Kidney (tissue), 22 donors: Measurements from ENCODE around the gene GDA. TPM values are rescaled to one million over a fixed set of nuclear protein-coding genes. Genes with fewer than 3 reads are reported as not detected.

ENCODE experiments used
- DNase-seq, 5 donors: peaks; one replicate each; pipeline ENCODE4 v3.0.0-alpha.2; 2013 to 2020
- FAIRE-seq: peaks from 2 replicates; lab custom pipeline; 2012; peaks lifted over from hg19 to GRCh38; lab: Jason Lieb, UNC
- H3K27ac ChIP-seq, 2 donors: one replicate each; pipeline ENCODE4 v1.7.0; 2013; ENCODE audit warnings: low read depth in 2 of 2, low read length in 2 of 2, inconsistent platforms in 1 of 2
- H3K27me3 ChIP-seq: one replicate; pipeline ENCODE4 v1.7.1; 2013; ENCODE audit warnings: low read length, inconsistent platforms; ENCODE audit not compliant: control insufficient read depth, insufficient read depth
- H3K36me3 ChIP-seq, 3 donors: one replicate each; pipeline versions ENCODE4 v1.7.0 to v1.7.1; 2013; ENCODE audit warnings: low read length in 3 of 3, control low read depth in 1 of 3, inconsistent platforms in 1 of 3; ENCODE audit not compliant: insufficient read depth in 3 of 3, control insufficient read depth in 2 of 3
- H3K4me1 ChIP-seq, 3 donors: one replicate each; pipeline versions ENCODE4 v1.7.0 to v1.7.1; 2013; ENCODE audit warnings: low read length in 3 of 3, inconsistent platforms in 1 of 3, low read depth in 1 of 3; ENCODE audit not compliant: control insufficient read depth in 2 of 3, insufficient read depth in 2 of 3
- H3K4me3 ChIP-seq, 3 donors: one replicate each; pipeline versions ENCODE4 v1.7.0 to v1.8.1; 2013; ENCODE audit warnings: low read length in 3 of 3, control low read depth in 1 of 3, inconsistent platforms in 1 of 3
- H3K9ac ChIP-seq, 3 donors: one replicate each; pipeline versions ENCODE4 v1.7.0 to v1.7.1; 2013; ENCODE audit warnings: low read length in 3 of 3, control low read depth in 1 of 3, inconsistent platforms in 1 of 3
- H3K9me3 ChIP-seq, 3 donors: one replicate each; pipeline versions ENCODE4 v1.7.0 to v1.7.1; 2013; ENCODE audit warnings: low read length in 3 of 3, control low read depth in 1 of 3, inconsistent platforms in 1 of 3; ENCODE audit not compliant: control insufficient read depth in 2 of 3, insufficient read depth in 1 of 3
- CTCF ChIP-seq: IDR thresholded peaks from 3 replicates; pipeline ENCODE4 v1.5.1; 2012; ENCODE audit warnings: mild to moderate bottlenecking, moderate library complexity, borderline replicate concordance; ENCODE audit not compliant: insufficient read depth; ENCODE audit errors: extremely low read depth
- intact Hi-C: fragments of 100-400 bp; cut with DNase I; formaldehyde crosslinking; loops from one replicate; pipeline ENCODE4 v1.11.1; 2022
- long read RNA-seq, 10 donors: library from polyadenylated mRNA in 1 of 10; unstranded in 1 of 10; transcript quantifications; one replicate each; pipeline ENCODE4 v2.0.0 and lab custom pipeline, GENCODE V29; 2021 to 2026
- polyA plus RNA-seq: library from polyadenylated mRNA; stranded (reverse); fragments of 350-450 nt; fragmentation: Illumina TruSeq; extraction: RNeasy Lipid Tissue Mini Kit (QIAGEN cat#74804); gene quantifications from one replicate; pipeline ENCODE4 v1.2.3, GENCODE V29; 2014; ENCODE audit warnings: low read depth, low replicate concordance; ENCODE audit not compliant: insufficient read depth
- total RNA-seq: library from RNA; stranded (reverse); fragmentation: NEBNext Ultra II Directional; extraction: Animal tissue kit (Norgen Biotek cat#: 25700); gene quantifications from one replicate; pipeline ENCODE4 v1.2.1, GENCODE V29; 2021
- donor health status: control.
- donor health status: control.
- donor health status: control.
- donor health status: control.
- donor health status: control.
- donor health status: DM: yes; HTN: yes; CAD: no.
- donor health status: Normal renal cell carcinoma (clear cell type).

GDA gene
- total RNA-seq (31.4 TPM), polyA plus RNA-seq (88.1 TPM)
- long read RNA-seq, donor 1 = 0 reads
- long read RNA-seq, donor 2 = 0 reads
- long read RNA-seq, donor 3 = 0 reads
- long read RNA-seq, donor 4 = 0 reads
- long read RNA-seq, donor 5 = 0 reads
- long read RNA-seq, donor 6 = 0 reads
- long read RNA-seq, donor 7, full-length matches to known transcripts = 10 of 15 reads
- long read RNA-seq, donor 7, partial matches to known transcripts = 1 of 15 reads
- long read RNA-seq, donor 7, other reads (novel, unspliced or antisense) = 4 of 15 reads
- long read RNA-seq, donor 8 = 0 reads
- long read RNA-seq, donor 9 = 0 reads
- long read RNA-seq, donor 10, partial matches to known transcripts = 36 of 88 reads
- long read RNA-seq, donor 10, other reads (novel, unspliced or antisense) = 52 of 88 reads

- Histone ChIP-seq H3K27ac (peak within 1 kb of the TSS; percentile 70 to 80), H3K4me3 (peak within 1 kb of the TSS in 2 of 3 donors; percentile 63 to 69)
- no peak for FAIRE-seq
Measured at GRCh38 chr9:72149231-72149975, at the start of gene GDA. GDA (plus strand) TSS chr9:72149440; CDS start chr9:72149560, 120 bp downstream.

GRCh38 chr9:72102520-72102919 is 46.7 kb upstream of the GDA start:
- Histone ChIP-seq H3K4me1 (no peaks in the 10 kb centered on the region), H3K27ac (no peak overlapping the region), H3K27me3 (no peaks in the 10 kb centered on the region), H3K9ac (no peak overlapping the region), H3K4me3 (no peak overlapping the region), H3K36me3 (no peaks in the 10 kb centered on the region), H3K9me3 (peaks cover 0 to 3% (median 0%) of the 10 kb centered on the region in 3 donors)
- no peak for DNase-seq
- FAIRE-seq = no peak
- intact Hi-C loops = no loop called here
- no peak for TF ChIP-seq CTCF

More at GRCh38 chr9:72149231-72149975, at the start of gene GDA:
- Histone ChIP-seq H3K4me1 (peaks cover 0 to 6% (median 0%) of the 10 kb centered on the region in 3 donors), H3K36me3 (no peaks in the 10 kb centered on the region), H3K27me3 (no peaks in the 10 kb centered on the region), H3K9me3 (no peaks in the 10 kb centered on the region), H3K9ac (peak within 1 kb of the TSS in 1 of 3 donors; percentile 48)
- intact Hi-C loops = no loop called here
- peak; percentile 25 to 64 (median 29) for DNase-seq
- no peak for TF ChIP-seq CTCF

- Histone ChIP-seq H3K27me3 (no peaks in the 10 kb centered on the region), H3K36me3 (no peaks in the 10 kb centered on the region), H3K9me3 (no peaks in the 10 kb centered on the region), H3K27ac (no peak overlapping the region), H3K4me1 (no peaks in the 10 kb centered on the region), H3K9ac (no peak overlapping the region), H3K4me3 (no peak overlapping the region)
- DNase-seq (no peak), FAIRE-seq (no peak)
- TF ChIP-seq CTCF = no peak
- intact Hi-C loops = no loop called here
Measured at GRCh38 chr9:72113056-72113455, 36.2 kb upstream of the GDA start.
